GM12872 (cell line): ENCODE data around the gene SLC35F3.
A peak's percentile ranks its signal among the peaks of the same experiment; 100 is the strongest.

ENCODE experiments used
- CTCF ChIP-seq: IDR thresholded peaks from 3 replicates; pipeline ENCODE4 v1.5.1; 2011; ENCODE audit warnings: low read depth, mild to moderate bottlenecking, low read length, moderate library complexity; ENCODE audit not compliant: insufficient read depth

SLC35F3 gene

GRCh38 chr1:234214911-234215892 is 310.7 kb downstream of the SLC35F3 start:
- no peak for TF ChIP-seq CTCF

GRCh38 chr1:234216116-234216703 is 311.7 kb downstream of the SLC35F3 start:
- TF ChIP-seq CTCF: 0 out of 3 replicates have a peak, but pooled peaks have one; percentile 32

GRCh38 chr1:234217316-234217840 is 312.9 kb downstream of the SLC35F3 start:
- TF ChIP-seq CTCF: no peak

- TF ChIP-seq CTCF: no peak
Measured at GRCh38 chr1:234218078-234218477, 313.6 kb downstream of the SLC35F3 start.

- no peak for TF ChIP-seq CTCF
Measured at GRCh38 chr1:234219711-234220110, 315.2 kb downstream of the SLC35F3 start.

GRCh38 chr1:234221601-234222000 is 317.1 kb downstream of the SLC35F3 start:
- no peak for TF ChIP-seq CTCF

- TF ChIP-seq CTCF: no peak
Measured at GRCh38 chr1:234222561-234223280, 318.2 kb downstream of the SLC35F3 start.
